ENCODE results near the gene TPM3. TPM values are rescaled to one million over a fixed set of nuclear protein-coding genes. Genes with fewer than 3 reads are reported as not detected.

TPM3 gene
- polyA plus RNA-seq, 3 donors, result 418 to 1,159 (median 1,153) TPM

GRCh38 chr1:154117642-154118041 lies 74.3 kb downstream of the TPM3 start:
- 100% methylated on average over 2 of the region's 5 CpGs for WGBS (ENCODE audit: insufficient coverage)
- DNase-seq, result no peak
- no peak overlapping the region for H2AFZ ChIP-seq (ENCODE audit: insufficient read depth, low read depth, low read length, poor library complexity, severe bottlenecking)
- no peak overlapping the region for H3K27ac ChIP-seq (ENCODE audit: low read depth in 1 of 2, low read length in 2 of 2)
- H3K4me1 ChIP-seq (ENCODE audit: control insufficient read depth in 1 of 2, insufficient read depth in 2 of 2, low read length in 2 of 2), result no peaks in the 10 kb centered on the region
- no peaks in the 10 kb centered on the region for H4K20me1 ChIP-seq (ENCODE audit: insufficient read depth, low read length)
- Mint-ChIP-seq H3K36me3 (no peaks in the 10 kb centered on the region), H3K27ac (no peak overlapping the region), H3K9me3 (peaks cover 0 to 3% (median 0%) of the 10 kb centered on the region in 7 donors), H3K4me3 (no peak overlapping the region), H3K4me1 (no peaks in the 10 kb centered on the region), H3K27me3 (ENCODE audit: low read depth in 3 of 3) (peaks cover 1 to 2% (median 1%) of the 10 kb centered on the region in 3 donors)
- no peaks in the 10 kb centered on the region for H3K27me3 ChIP-seq (ENCODE audit: control insufficient read depth in 2 of 2, insufficient read depth in 2 of 2, low read length in 2 of 2)
- no peak overlapping the region for H3K9ac ChIP-seq (ENCODE audit: insufficient read depth, low read length, poor library complexity, severe bottlenecking)
- no peaks in the 10 kb centered on the region for H3K79me2 ChIP-seq (ENCODE audit: insufficient read depth, low read length)
- no peak overlapping the region for H3K4me2 ChIP-seq (replicated peaks; ENCODE audit: extremely low read depth, low read length, poor library complexity, severe bottlenecking)
- no peak overlapping the region for H3K4me3 ChIP-seq (replicated peaks in 1 of 3; ENCODE audit: low read depth in 2 of 3, low read length in 3 of 3)
- H3K9me3 ChIP-seq (replicated peaks in 1 of 2; ENCODE audit: control insufficient read depth in 1 of 2, insufficient read depth in 1 of 2, low read length in 2 of 2), result no peaks in the 10 kb centered on the region
- no peaks in the 10 kb centered on the region for H3K36me3 ChIP-seq (replicated peaks in 1 of 2; ENCODE audit: control insufficient read depth in 1 of 2, insufficient read depth in 2 of 2, low read length in 2 of 2)
- intact Hi-C loops (cut with micrococcal nuclease), result no loop called here
- no peak for TF ChIP-seq CTCF (IDR thresholded peaks at IDR 0.05)

GRCh38 chr1:154115180-154115579 lies 76.7 kb downstream of the TPM3 start:
- H3K36me3 Mint-ChIP-seq, result no peaks in the 10 kb centered on the region
- H3K9ac ChIP-seq (ENCODE audit: insufficient read depth, low read length, poor library complexity, severe bottlenecking), result no peak overlapping the region
- no peaks in the 10 kb centered on the region for H3K36me3 ChIP-seq (replicated peaks in 1 of 2; ENCODE audit: control insufficient read depth in 1 of 2, insufficient read depth in 2 of 2, low read length in 2 of 2)
- H3K79me2 ChIP-seq (ENCODE audit: insufficient read depth, low read length), result no peaks in the 10 kb centered on the region
- H3K4me1 ChIP-seq (ENCODE audit: control insufficient read depth in 1 of 2, insufficient read depth in 2 of 2, low read length in 2 of 2), result no peaks in the 10 kb centered on the region
- H3K27me3 Mint-ChIP-seq (ENCODE audit: low read depth in 3 of 3), result peaks cover 1 to 3% (median 2%) of the 10 kb centered on the region in 3 donors
- no peaks in the 10 kb centered on the region for H3K27me3 ChIP-seq (ENCODE audit: control insufficient read depth in 2 of 2, insufficient read depth in 2 of 2, low read length in 2 of 2)
- no peak overlapping the region for H3K4me3 ChIP-seq (replicated peaks in 1 of 3; ENCODE audit: low read depth in 2 of 3, low read length in 3 of 3)
- H3K4me2 ChIP-seq (replicated peaks; ENCODE audit: extremely low read depth, low read length, poor library complexity, severe bottlenecking), result no peak overlapping the region
- no peak overlapping the region for H2AFZ ChIP-seq (ENCODE audit: insufficient read depth, low read depth, low read length, poor library complexity, severe bottlenecking)
- no peaks in the 10 kb centered on the region for H3K4me1 Mint-ChIP-seq
- peak in 1 of 3 donors; percentile 18 for DNase-seq
- no peaks in the 10 kb centered on the region for H4K20me1 ChIP-seq (ENCODE audit: insufficient read depth, low read length)
- H3K4me3 Mint-ChIP-seq, result no peak overlapping the region
- H3K27ac ChIP-seq (ENCODE audit: low read depth in 1 of 2, low read length in 2 of 2), result no peak overlapping the region
- H3K27ac Mint-ChIP-seq, result no peak overlapping the region
- H3K9me3 ChIP-seq (replicated peaks in 1 of 2; ENCODE audit: control insufficient read depth in 1 of 2, insufficient read depth in 1 of 2, low read length in 2 of 2), result no peaks in the 10 kb centered on the region
- no CpG with 5 or more reads among the region's 1 CpG for WGBS (ENCODE audit: insufficient coverage)
- H3K9me3 Mint-ChIP-seq, result peaks cover 0 to 2% (median 0%) of the 10 kb centered on the region in 7 donors
- intact Hi-C loops (cut with micrococcal nuclease), result no loop called here
- no peak for TF ChIP-seq CTCF (IDR thresholded peaks at IDR 0.05)

Small RNAs within 50 kb of the gene (small RNA-seq; reads per million reads assigned to genes)
- 6.9 reads per million, percentile 63 among the genes with 10 or more reads in this experiment for gene MIR190B (ENCODE audit: insufficient read length, low read depth)

Other genes starting within 250 kb of the TPM3 start
- gene DENND4B, start 245.4 kb downstream of the TPM3 start, polyA plus RNA-seq, result 100 to 1,000 TPM in 1 of 3 donors, 10 to 100 TPM in 1, 1 to 10 TPM in 1; 7.8 to 324 (median 10.9) TPM
- gene CRTC2, start 233.5 kb downstream of the TPM3 start, polyA plus RNA-seq, result 10 to 100 TPM; 13.7 to 86.0 (median 21.2) TPM
- gene SLC39A1, start 228.6 kb downstream of the TPM3 start, polyA plus RNA-seq, result 10 to 100 TPM; 37.6 to 83.1 (median 82.1) TPM
- 1 to 10 TPM; 5.0 to 7.6 (median 6.8) TPM for gene CREB3L4, start 224.2 kb downstream of the TPM3 start, polyA plus RNA-seq
- gene JTB, start 214.4 kb downstream of the TPM3 start, polyA plus RNA-seq, result 100 to 1,000 TPM; 150 to 391 (median 312) TPM
- 1 to 10 TPM; 1.8 to 5.1 (median 3.9) TPM for gene RAB13, start 205.8 kb downstream of the TPM3 start, polyA plus RNA-seq
- 1,000 to 10,000 TPM; 4,186 to 7,443 (median 4,309) TPM for gene RPS27, start 201.3 kb downstream of the TPM3 start, polyA plus RNA-seq
- gene NUP210L, start 37.0 kb downstream of the TPM3 start, polyA plus RNA-seq, result under 1 TPM in 1 of 3 donors, not detected in 2; 0.03 TPM
- gene CFAP141, start 14.2 kb upstream of the TPM3 start, polyA plus RNA-seq, result not detected
- gene UBAP2L, start 28.9 kb upstream of the TPM3 start, polyA plus RNA-seq, result 100 to 1,000 TPM in 1 of 3 donors, 10 to 100 TPM in 2; 40.1 to 200 (median 46.8) TPM
- gene HAX1, start 80.5 kb upstream of the TPM3 start, polyA plus RNA-seq, result 10 to 100 TPM; 51.4 to 94.9 (median 91.7) TPM
- under 1 TPM in 1 of 3 donors, not detected in 2; 0.09 TPM for gene AQP10, start 129.0 kb upstream of the TPM3 start, polyA plus RNA-seq
- 1 to 10 TPM in 1 of 3 donors, under 1 TPM in 2; 0.46 to 2.2 (median 0.98) TPM for gene ATP8B2, start 133.4 kb upstream of the TPM3 start, polyA plus RNA-seq
- gene IL6R, start 213.2 kb upstream of the TPM3 start, polyA plus RNA-seq, result 10 to 100 TPM; 56.4 to 81.7 (median 62.1) TPM

Data from CD14-positive monocyte (primary cell).